Keratinocyte (primary cell): ENCODE results near the gene ZFP2.

Source experiments
- CTCF ChIP-seq, 3 experiments: IDR thresholded peaks in 1 of 3; conservative IDR thresholded peaks in 1 of 3; optimal IDR thresholded peaks in 1 of 3; 2 replicates in 2 of 3; 3 replicates in 1 of 3; pipeline versions ENCODE3 to v1.5.1; 2011; ENCODE audit warnings: low read length in 3 of 3, mild to moderate bottlenecking in 3 of 3, moderate library complexity in 2 of 3, control low read depth in 1 of 3, inconsistent platforms in 1 of 3; ENCODE audit not compliant: insufficient read depth in 2 of 3; ENCODE audit errors: extremely low read depth in 1 of 3
- EZH2 ChIP-seq: IDR thresholded peaks from one replicate; pipeline ENCODE4 v1.6.1; 2012; ENCODE audit warnings: inconsistent platforms, mild to moderate bottlenecking, low read length, moderate library complexity

- TF ChIP-seq CTCF (optimal IDR thresholded peaks at IDR 0.05 in 1 of 3, IDR thresholded peaks at IDR 0.05 in 1 of 3, conservative IDR thresholded peaks at IDR 0.05 in 1 of 3; ENCODE audit: extremely low read depth in 1 of 3, insufficient read depth in 2 of 3, low read length in 3 of 3) (no peak), EZH2 (no peak)
Observed at GRCh38 chr5:178872302-178872701, 23.4 kb upstream of the ZFP2 start.
